Left ventricle myocardium inferior (tissue), 1 donor: ENCODE data around the gene PCNT. TPM values are rescaled to one million over a fixed set of nuclear protein-coding genes. Genes with fewer than 3 reads are reported as not detected.

ENCODE experiments used
- DNase-seq: peaks from one replicate; pipeline ENCODE4 v3.0.0-alpha.2; 2020
- H3K27ac ChIP-seq: fragments of 200-600 bp; replicated peaks from 2 replicates; pipeline ENCODE4 v1.8.0; 2021
- H3K27me3 ChIP-seq: fragments of 200-600 bp; 2 replicates; pipeline ENCODE4 v1.8.0; 2021; ENCODE audit warnings: low read depth
- H3K36me3 ChIP-seq: fragments of 200-600 bp; 2 replicates; pipeline ENCODE4 v1.8.0; 2021
- H3K4me1 ChIP-seq: fragments of 200-600 bp; 2 replicates; pipeline ENCODE4 v1.8.0; 2021
- H3K4me3 ChIP-seq: fragments of 200-600 bp; 2 replicates; pipeline ENCODE4 v1.8.0; 2021; ENCODE audit warnings: mild to moderate bottlenecking, moderate library complexity
- H3K9me3 ChIP-seq: fragments of 200-600 bp; replicated peaks from 2 replicates; pipeline ENCODE4 v1.8.0; 2021
- CTCF ChIP-seq: fragments of 200-600 bp; IDR thresholded peaks from 2 replicates; pipeline ENCODE4 v1.8.0; 2021; ENCODE audit warnings: antibody characterized with exemption, mild to moderate bottlenecking, borderline replicate concordance
- intact Hi-C: fragments of 100-400 bp; cut with micrococcal nuclease; formaldehyde crosslinking; loops from one replicate; pipeline ENCODE4 v1.11.0; 2022
- total RNA-seq: library from RNA; stranded (reverse); fragmentation: NEBNext Ultra II Directional; extraction: Animal tissue kit (Norgen Biotek cat#: 25700); gene quantifications from one replicate; pipeline ENCODE4 v1.2.1, GENCODE V29; 2021
- donor health status: DM: no; HTN: yes; CAD: no; lungs with severe emphysema.

The PCNT gene
- total RNA-seq, 1 donor from 2014 or later, result 36.3 TPM

- intact Hi-C loops, result no loop called here
- TF ChIP-seq CTCF, result no peak
- Histone ChIP-seq H3K36me3 (peaks cover 90% of the 10 kb centered on the region), H3K4me3 (no peak overlapping the region), H3K27ac (no peak overlapping the region), H3K4me1 (peaks cover 11% of the 10 kb centered on the region), H3K9me3 (no peaks in the 10 kb centered on the region), H3K27me3 (no peaks in the 10 kb centered on the region)
- DNase-seq, result no peak
Measured at GRCh38 chr21:46393941-46394594, 70.1 kb downstream of the PCNT start.

- Histone ChIP-seq H3K9me3 (no peaks in the 10 kb centered on the region), H3K36me3 (peaks cover 90% of the 10 kb centered on the region), H3K27me3 (no peaks in the 10 kb centered on the region), H3K27ac (no peak overlapping the region), H3K4me3 (no peak overlapping the region), H3K4me1 (peaks cover 11% of the 10 kb centered on the region)
- no peak for DNase-seq
- TF ChIP-seq CTCF, result no peak
- intact Hi-C loops, result no loop called here
Measured at GRCh38 chr21:46394595-46395104, 70.7 kb downstream of the PCNT start.

- Histone ChIP-seq H3K4me3 (no peak overlapping the region), H3K4me1 (peaks cover 11% of the 10 kb centered on the region), H3K27me3 (no peaks in the 10 kb centered on the region), H3K27ac (no peak overlapping the region), H3K36me3 (peaks cover 91% of the 10 kb centered on the region), H3K9me3 (no peaks in the 10 kb centered on the region)
- DNase-seq, result no peak
- no peak for TF ChIP-seq CTCF
- intact Hi-C loops, result no loop called here
Measured at GRCh38 chr21:46397211-46397905, 73.4 kb downstream of the PCNT start.

- intact Hi-C loops, result no loop called here
- H3K9me3 ChIP-seq, result no peaks in the 10 kb centered on the region
- H3K27me3 ChIP-seq, result no peaks in the 10 kb centered on the region
- H3K36me3 ChIP-seq, result peaks cover 91% of the 10 kb centered on the region
- no peak overlapping the region for H3K4me3 ChIP-seq
- no peak for DNase-seq
- TF ChIP-seq CTCF, result no peak
- no peak overlapping the region for H3K27ac ChIP-seq
- H3K4me1 ChIP-seq, result peaks cover 10% of the 10 kb centered on the region
Measured at GRCh38 chr21:46397993-46398392, 74.0 kb downstream of the PCNT start.

GRCh38 chr21:46399129-46399528, 75.2 kb downstream of the PCNT start:
- Histone ChIP-seq H3K4me3 (no peak overlapping the region), H3K4me1 (no peaks in the 10 kb centered on the region), H3K27me3 (no peaks in the 10 kb centered on the region), H3K9me3 (no peaks in the 10 kb centered on the region), H3K36me3 (peaks cover 83% of the 10 kb centered on the region), H3K27ac (no peak overlapping the region)
- DNase-seq, result no peak
- intact Hi-C loops, result no loop called here
- no peak for TF ChIP-seq CTCF
